Measurements from ENCODE around the gene RHBDL1. TPM values are rescaled to one million over a fixed set of nuclear protein-coding genes. Genes with fewer than 3 reads are reported as not detected.

Gene RHBDL1
- total RNA-seq (2021) (1.5 and 2.3 TPM in 2 replicates), Bru-seq, nascent RNA (percentile 17 among the genes with signal in this experiment), BruChase-seq, experiment 1, labeled RNA remaining after a 2-hour chase (percentile 49 among the genes with signal in this experiment), BruChase-seq, experiment 2, labeled RNA remaining after a 6-hour chase (percentile 64 among the genes with signal in this experiment)
- long read RNA-seq, partial matches to known transcripts = 1 of 4 reads
- long read RNA-seq, other reads (novel, unspliced or antisense) = 3 of 4 reads

DNA sequence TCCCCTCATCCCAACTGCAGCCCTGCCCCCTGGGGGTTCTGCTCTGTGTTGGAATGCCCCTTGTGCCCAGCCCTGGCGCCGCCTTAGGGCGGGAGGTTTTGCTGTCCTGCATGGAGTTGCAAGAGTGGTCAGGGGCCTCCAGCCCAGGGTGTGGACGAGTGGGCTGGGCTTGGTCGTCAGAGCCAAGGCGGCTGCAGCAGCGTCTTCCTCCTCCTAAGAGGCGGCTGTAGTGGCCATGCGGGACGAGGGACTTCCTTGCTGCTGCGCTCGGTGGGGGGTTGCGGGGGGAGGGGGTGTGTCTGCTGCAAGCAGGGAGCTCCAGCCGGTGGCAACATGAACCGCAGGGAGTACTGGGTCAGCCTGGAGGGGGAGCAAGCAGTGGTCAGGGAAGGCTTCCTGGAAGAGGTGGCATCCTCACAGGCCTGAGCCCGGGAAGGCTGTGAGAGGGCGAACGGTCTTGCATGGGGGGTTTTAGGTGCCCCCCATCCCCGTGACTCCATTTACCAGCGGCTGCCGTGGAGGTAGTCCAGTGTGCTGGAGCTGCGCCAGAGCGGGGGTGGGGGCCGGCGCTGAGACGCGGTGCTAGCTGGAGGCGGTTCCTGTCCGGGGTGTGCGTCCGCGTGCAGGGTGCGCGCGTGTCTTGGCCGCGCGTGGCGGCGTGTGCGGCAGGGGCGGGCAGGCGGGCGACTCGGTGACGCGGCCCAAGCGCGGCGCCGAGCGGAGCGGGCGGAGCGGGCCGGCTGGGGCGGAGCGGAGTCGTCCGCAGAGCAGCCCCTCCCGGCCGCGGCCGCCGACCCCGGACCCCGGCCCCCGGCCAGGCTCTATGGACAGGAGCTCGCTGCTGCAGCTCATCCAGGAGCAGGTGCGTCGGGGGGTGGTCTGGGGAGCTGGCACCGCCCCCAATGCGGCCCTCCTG lies at the start of gene RHBDL1:
Gene RHBDL1 (plus strand): TSS at position 704 of the 916 bp plus-strand sequence. CDS start 120 bp downstream, at position 824.
- intact Hi-C loops (cut with micrococcal nuclease; ENCODE audit: unreplicated experiment) = no loop called here
- ChIA-PET CTCF (interaction anchor here (0.6 kb wide), 1 partner anchor 174 kb away, joined by 9 read pairs; no protein-coding TSS in a partner anchor), POLR2A (ENCODE audit: low non-redundant PET) (no interaction called here)
- Histone ChIP-seq H3K4me1 (ENCODE audit: insufficient read depth, low read length, poor library complexity, severe bottlenecking) (peaks cover 16% of the 10 kb centered on the region), H3K27me3 (replicated peaks; ENCODE audit: insufficient read depth, low read depth, low read length, poor library complexity) (no peaks in the 10 kb centered on the region), H3K4me3 (ENCODE audit: low read depth, low read length, poor library complexity, severe bottlenecking) (peak within 1 kb of the TSS; percentile 43), H3K9me3 (ENCODE audit: low read depth, low read length, poor library complexity, severe bottlenecking) (no peaks in the 10 kb centered on the region), H3K27ac (ENCODE audit: low read depth, low read length, poor library complexity, severe bottlenecking) (no peak within 1 kb of the TSS), H3K36me3 (ENCODE audit: insufficient read depth, low read length, poor library complexity, severe bottlenecking) (peaks cover 34% of the 10 kb centered on the region)
- peak; percentile 69 for DNase-seq (ENCODE audit: low spot score)
- TF ChIP-seq EZH2 (IDR thresholded peaks at IDR 0.05; ENCODE audit: borderline replicate concordance, low read depth, low read length, poor library complexity, severe bottlenecking) = no peak
- TF ChIP-seq, protein P1, sequence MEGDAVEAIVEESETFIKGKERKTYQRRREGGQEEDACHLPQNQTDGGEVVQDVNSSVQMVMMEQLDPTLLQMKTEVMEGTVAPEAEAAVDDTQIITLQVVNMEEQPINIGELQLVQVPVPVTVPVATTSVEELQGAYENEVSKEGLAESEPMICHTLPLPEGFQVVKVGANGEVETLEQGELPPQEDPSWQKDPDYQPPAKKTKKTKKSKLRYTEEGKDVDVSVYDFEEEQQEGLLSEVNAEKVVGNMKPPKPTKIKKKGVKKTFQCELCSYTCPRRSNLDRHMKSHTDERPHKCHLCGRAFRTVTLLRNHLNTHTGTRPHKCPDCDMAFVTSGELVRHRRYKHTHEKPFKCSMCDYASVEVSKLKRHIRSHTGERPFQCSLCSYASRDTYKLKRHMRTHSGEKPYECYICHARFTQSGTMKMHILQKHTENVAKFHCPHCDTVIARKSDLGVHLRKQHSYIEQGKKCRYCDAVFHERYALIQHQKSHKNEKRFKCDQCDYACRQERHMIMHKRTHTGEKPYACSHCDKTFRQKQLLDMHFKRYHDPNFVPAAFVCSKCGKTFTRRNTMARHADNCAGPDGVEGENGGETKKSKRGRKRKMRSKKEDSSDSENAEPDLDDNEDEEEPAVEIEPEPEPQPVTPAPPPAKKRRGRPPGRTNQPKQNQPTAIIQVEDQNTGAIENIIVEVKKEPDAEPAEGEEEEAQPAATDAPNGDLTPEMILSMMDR (conservative IDR thresholded peaks at IDR 0.05; ENCODE audit: low read depth, low read length) = no peak
- BruUV-seq (replicated peaks) = no TSS peak

DNA sequence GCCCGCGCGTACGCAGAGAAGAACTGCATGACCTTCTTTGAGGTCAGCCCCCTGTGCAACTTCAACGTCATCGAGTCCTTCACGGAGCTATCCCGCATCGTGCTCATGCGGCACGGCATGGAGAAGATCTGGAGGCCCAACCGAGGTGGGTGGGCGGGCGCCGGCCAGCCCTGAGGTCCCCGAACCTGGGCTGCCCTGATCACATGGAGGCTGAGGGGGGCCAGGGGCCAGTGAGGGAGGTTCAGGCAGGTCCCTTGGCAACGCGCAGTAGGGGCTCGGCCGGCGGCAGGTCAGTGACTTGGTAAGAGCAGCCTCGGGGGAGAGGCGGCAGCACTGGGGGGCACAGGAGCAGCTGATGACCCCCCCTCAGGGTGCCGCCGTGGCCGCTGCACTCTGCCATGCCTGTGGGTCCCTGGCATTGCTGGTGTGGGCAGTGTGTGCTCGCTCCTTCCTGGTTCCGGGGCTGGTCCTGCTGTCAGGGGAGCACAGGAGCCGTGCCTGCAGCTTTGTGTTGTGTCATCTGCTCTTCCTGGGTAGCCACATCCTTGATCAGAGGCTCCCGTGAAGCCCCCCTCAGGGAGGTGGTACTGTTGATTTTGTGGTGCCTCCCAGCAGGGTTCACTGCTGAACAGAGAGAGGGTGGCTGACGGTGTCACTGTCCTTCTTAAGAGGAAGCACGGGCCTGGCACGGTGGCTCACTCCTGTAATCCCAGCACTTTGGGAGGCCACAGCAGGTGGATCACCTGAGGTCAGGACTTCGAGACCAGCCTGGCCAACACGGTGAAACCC lies 49.3 kb upstream of the RHBDL1 start:
- Histone ChIP-seq H3K4me3 (ENCODE audit: low read depth, low read length, poor library complexity, severe bottlenecking) (no peak overlapping the region), H3K36me3 (ENCODE audit: insufficient read depth, low read length, poor library complexity, severe bottlenecking) (peaks cover 4% of the 10 kb centered on the region), H3K27ac (ENCODE audit: low read depth, low read length, poor library complexity, severe bottlenecking) (no peak overlapping the region), H3K4me1 (ENCODE audit: insufficient read depth, low read length, poor library complexity, severe bottlenecking) (peaks cover 5% of the 10 kb centered on the region), H3K27me3 (replicated peaks; ENCODE audit: insufficient read depth, low read depth, low read length, poor library complexity) (no peaks in the 10 kb centered on the region), H3K9me3 (ENCODE audit: low read depth, low read length, poor library complexity, severe bottlenecking) (no peaks in the 10 kb centered on the region)
- DNase-seq (ENCODE audit: low spot score) = no peak
- ChIA-PET POLR2A (ENCODE audit: low non-redundant PET) (no interaction called here), CTCF (no interaction called here)
- intact Hi-C loops (cut with micrococcal nuclease; ENCODE audit: unreplicated experiment) = no loop called here
- no TSS peak for BruUV-seq (replicated peaks)
- no peak for TF ChIP-seq EZH2 (IDR thresholded peaks at IDR 0.05; ENCODE audit: borderline replicate concordance, low read depth, low read length, poor library complexity, severe bottlenecking)
- TF ChIP-seq, protein P1 (conservative IDR thresholded peaks at IDR 0.05; ENCODE audit: low read depth, low read length) = no peak

DNA sequence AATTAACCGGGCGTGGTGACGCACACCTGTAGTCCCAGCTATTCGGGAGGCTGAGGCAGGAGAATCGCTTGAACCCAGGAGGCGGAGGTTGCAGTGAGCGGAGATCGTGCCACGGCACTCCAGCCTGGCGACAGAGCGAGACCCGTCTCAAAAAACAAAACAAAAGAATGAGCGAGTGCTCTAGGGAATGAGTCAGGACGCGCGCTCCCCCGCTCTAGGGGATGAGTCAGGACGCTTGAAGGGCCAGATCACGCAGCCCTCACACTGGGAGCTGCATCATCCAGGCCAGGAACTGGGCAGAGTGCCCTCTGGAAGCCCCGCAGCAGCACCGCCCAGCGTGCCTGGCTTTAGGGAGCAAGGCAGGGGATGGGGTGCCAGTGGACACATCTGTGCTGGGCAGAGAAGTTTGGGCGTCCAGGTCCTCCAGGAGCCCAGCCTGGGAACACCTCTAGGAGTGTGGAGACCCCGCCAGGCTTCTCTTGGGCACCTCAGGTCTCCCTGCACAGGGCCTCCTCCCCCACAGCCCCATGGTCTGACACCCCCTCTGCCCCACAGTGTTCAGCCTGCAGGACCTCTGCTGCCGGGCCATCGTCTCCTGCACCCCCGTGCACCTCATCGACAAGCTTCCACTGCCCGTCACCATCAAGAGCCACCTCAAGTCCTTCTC lies 48.6 kb upstream of the RHBDL1 start:
- no peaks in the 10 kb centered on the region for H3K27me3 ChIP-seq (replicated peaks; ENCODE audit: insufficient read depth, low read depth, low read length, poor library complexity)
- ChIA-PET CTCF (no interaction called here), POLR2A (ENCODE audit: low non-redundant PET) (no interaction called here)
- H3K36me3 ChIP-seq (ENCODE audit: insufficient read depth, low read length, poor library complexity, severe bottlenecking) = peaks cover 4% of the 10 kb centered on the region
- peaks cover under 1% of the 10 kb centered on the region for H3K4me1 ChIP-seq (ENCODE audit: insufficient read depth, low read length, poor library complexity, severe bottlenecking)
- intact Hi-C loops (cut with micrococcal nuclease; ENCODE audit: unreplicated experiment) = no loop called here
- TF ChIP-seq, protein P1 (conservative IDR thresholded peaks at IDR 0.05; ENCODE audit: low read depth, low read length) = no peak
- TF ChIP-seq EZH2 (IDR thresholded peaks at IDR 0.05; ENCODE audit: borderline replicate concordance, low read depth, low read length, poor library complexity, severe bottlenecking) = no peak
- DNase-seq (ENCODE audit: low spot score) = peak; percentile 76
- BruUV-seq (replicated peaks) = no TSS peak
- no peaks in the 10 kb centered on the region for H3K9me3 ChIP-seq (ENCODE audit: low read depth, low read length, poor library complexity, severe bottlenecking)
- no peak overlapping the region for H3K27ac ChIP-seq (ENCODE audit: low read depth, low read length, poor library complexity, severe bottlenecking)
- no peak overlapping the region for H3K4me3 ChIP-seq (ENCODE audit: low read depth, low read length, poor library complexity, severe bottlenecking)
